ENCODE data around the gene ZIC1.

The ZIC1 gene

GRCh38 chr3:147380977-147381376 is 28.2 kb upstream of the ZIC1 start:
- no peak for DNase-seq

- DNase-seq, result no peak
These were observed 27.6 kb upstream of the ZIC1 start for GRCh38 chr3:147381596-147381995.

- DNase-seq, result no peak
These were observed 25.5 kb upstream of the ZIC1 start for GRCh38 chr3:147383617-147384016.

- no peak for DNase-seq
These were observed 24.7 kb upstream of the ZIC1 start for GRCh38 chr3:147384210-147385058.

GRCh38 chr3:147385059-147386012 is 23.8 kb upstream of the ZIC1 start:
- DNase-seq, result no peak

- no peak for DNase-seq
These were observed 21.8 kb upstream of the ZIC1 start for GRCh38 chr3:147387291-147387884.

GRCh38 chr3:147387885-147388699 is 21.1 kb upstream of the ZIC1 start:
- no peak for DNase-seq

- DNase-seq, result no peak
These were observed 20.2 kb upstream of the ZIC1 start for GRCh38 chr3:147388700-147389580.

GRCh38 chr3:147389717-147390116 is 19.4 kb upstream of the ZIC1 start:
- DNase-seq, result no peak

- DNase-seq, result no peak
These were observed 18.3 kb upstream of the ZIC1 start for GRCh38 chr3:147390589-147391569.

- DNase-seq, result no peak
These were observed 17.2 kb upstream of the ZIC1 start for GRCh38 chr3:147391781-147392624.

GRCh38 chr3:147392625-147392946 is 16.6 kb upstream of the ZIC1 start:
- no peak for DNase-seq

- DNase-seq, result no peak
These were observed 15.8 kb upstream of the ZIC1 start for GRCh38 chr3:147393261-147393942.

- DNase-seq, result no peak
These were observed 15.0 kb upstream of the ZIC1 start for GRCh38 chr3:147393943-147394883.

- no peak for DNase-seq
These were observed 14.3 kb upstream of the ZIC1 start for GRCh38 chr3:147394884-147395225.

- DNase-seq, result no peak
These were observed 13.1 kb upstream of the ZIC1 start for GRCh38 chr3:147395899-147396711.

- DNase-seq, result no peak
These were observed 12.5 kb upstream of the ZIC1 start for GRCh38 chr3:147396712-147397046.
